ENCODE measurements around the gene TMEM25.

TMEM25 gene

GRCh38 chr11:118581057-118581456, 50.1 kb downstream of the TMEM25 start:
- no peak for TF ChIP-seq TEAD4 (IDR thresholded peaks at IDR 0.05)
- no peak for TF ChIP-seq NFIC (IDR thresholded peaks at IDR 0.05)
- no peak for TF ChIP-seq MAX (IDR thresholded peaks at IDR 0.05)
- no peak for TF ChIP-seq CEBPB (IDR thresholded peaks at IDR 0.05)
- TF ChIP-seq EP300 (IDR thresholded peaks at IDR 0.05; ENCODE audit: borderline replicate concordance), result no peak
- no peak for TF ChIP-seq FOXM1 (IDR thresholded peaks at IDR 0.05; ENCODE audit: borderline replicate concordance, low read depth)
- no peak for TF ChIP-seq TAF1 (IDR thresholded peaks at IDR 0.05; ENCODE audit: low read depth)
- no peak for TF ChIP-seq USF1 (IDR thresholded peaks at IDR 0.05)
- no peak for TF ChIP-seq ZBTB7A (IDR thresholded peaks at IDR 0.05; ENCODE audit: low read depth)
- no peak for TF ChIP-seq RAD21 (IDR thresholded peaks at IDR 0.05; ENCODE audit: low read depth)
- TF ChIP-seq CREB1 (IDR thresholded peaks at IDR 0.05; ENCODE audit: low read depth), result no peak
- TF ChIP-seq EGR1 (IDR thresholded peaks at IDR 0.05), result no peak
- no peak for TF ChIP-seq YY1 (IDR thresholded peaks at IDR 0.05; ENCODE audit: low read depth)
- no peak for TF ChIP-seq TCF12 (IDR thresholded peaks at IDR 0.05; ENCODE audit: low read depth)
- no peak for TF ChIP-seq REST (IDR thresholded peaks at IDR 0.05; ENCODE audit: low read depth)
